Measurements from ENCODE around the gene PRKD1.
A peak's percentile ranks its signal among the peaks of the same experiment; 100 is the strongest.
"Not testable (repeated sequence)": the region's sequence is repeated elsewhere in the genome, so short reads cannot be mapped to it uniquely, and the experiment has no call there.

The PRKD1 gene

GRCh38 chr14:29740491-29740890 lies 187.2 kb downstream of the PRKD1 start:
- H3K9ac ChIP-seq (ENCODE audit: insufficient read length, low read depth): no peak overlapping the region
- H3K36me3 ChIP-seq (ENCODE audit: insufficient read depth, insufficient read length, low read length): no peaks in the 10 kb centered on the region
- TF ChIP-seq YY1 (IDR thresholded peaks at IDR 0.05; ENCODE audit: insufficient read depth, insufficient read length) (no peak), SUZ12 (IDR thresholded peaks at IDR 0.05; ENCODE audit: extremely low read depth, insufficient read depth, insufficient read length) (no peak), ZNF274 (IDR thresholded peaks at IDR 0.05; ENCODE audit: low read depth, low read length) (no peak)
- no peak overlapping the region for H3K4me3 ChIP-seq (ENCODE audit: insufficient read length, low read depth)
- no peaks in the 10 kb centered on the region for H3K4me1 ChIP-seq (ENCODE audit: insufficient read depth, insufficient read length)
- no peak for DNase-seq (ENCODE audit: low read depth, low spot score)
- H3K9me3 ChIP-seq (ENCODE audit: insufficient read depth, low read length): no peaks in the 10 kb centered on the region
- no peaks in the 10 kb centered on the region for H3K27me3 ChIP-seq (ENCODE audit: insufficient read depth, insufficient read length)

GRCh38 chr14:29738950-29739349 lies 188.7 kb downstream of the PRKD1 start:
- no peaks in the 10 kb centered on the region for H3K4me1 ChIP-seq (ENCODE audit: insufficient read depth, insufficient read length)
- H3K9me3 ChIP-seq (ENCODE audit: insufficient read depth, low read length): no peaks in the 10 kb centered on the region
- H3K9ac ChIP-seq (ENCODE audit: insufficient read length, low read depth): no peak overlapping the region
- no peaks in the 10 kb centered on the region for H3K36me3 ChIP-seq (ENCODE audit: insufficient read depth, insufficient read length, low read length)
- no peaks in the 10 kb centered on the region for H3K27me3 ChIP-seq (ENCODE audit: insufficient read depth, insufficient read length)
- H3K4me3 ChIP-seq (ENCODE audit: insufficient read length, low read depth): no peak overlapping the region
- TF ChIP-seq YY1 (IDR thresholded peaks at IDR 0.05; ENCODE audit: insufficient read depth, insufficient read length) (no peak), ZNF274 (IDR thresholded peaks at IDR 0.05; ENCODE audit: low read depth, low read length) (no peak), SUZ12 (IDR thresholded peaks at IDR 0.05; ENCODE audit: extremely low read depth, insufficient read depth, insufficient read length) (no peak)
- DNase-seq (ENCODE audit: low read depth, low spot score): peak; percentile 13

GRCh38 chr14:29738056-29738455 lies 189.6 kb downstream of the PRKD1 start:
- H3K36me3 ChIP-seq (ENCODE audit: insufficient read depth, insufficient read length, low read length): no peaks in the 10 kb centered on the region
- no peak overlapping the region for H3K9ac ChIP-seq (ENCODE audit: insufficient read length, low read depth)
- no peaks in the 10 kb centered on the region for H3K27me3 ChIP-seq (ENCODE audit: insufficient read depth, insufficient read length)
- H3K4me3 ChIP-seq (ENCODE audit: insufficient read length, low read depth): no peak overlapping the region
- no peak for DNase-seq (ENCODE audit: low read depth, low spot score)
- H3K9me3 ChIP-seq (ENCODE audit: insufficient read depth, low read length): no peaks in the 10 kb centered on the region
- H3K4me1 ChIP-seq (ENCODE audit: insufficient read depth, insufficient read length): no peaks in the 10 kb centered on the region
- TF ChIP-seq SUZ12 (IDR thresholded peaks at IDR 0.05; ENCODE audit: extremely low read depth, insufficient read depth, insufficient read length) (no peak), ZNF274 (IDR thresholded peaks at IDR 0.05; ENCODE audit: low read depth, low read length) (no peak), YY1 (IDR thresholded peaks at IDR 0.05; ENCODE audit: insufficient read depth, insufficient read length) (no peak)

DNA sequence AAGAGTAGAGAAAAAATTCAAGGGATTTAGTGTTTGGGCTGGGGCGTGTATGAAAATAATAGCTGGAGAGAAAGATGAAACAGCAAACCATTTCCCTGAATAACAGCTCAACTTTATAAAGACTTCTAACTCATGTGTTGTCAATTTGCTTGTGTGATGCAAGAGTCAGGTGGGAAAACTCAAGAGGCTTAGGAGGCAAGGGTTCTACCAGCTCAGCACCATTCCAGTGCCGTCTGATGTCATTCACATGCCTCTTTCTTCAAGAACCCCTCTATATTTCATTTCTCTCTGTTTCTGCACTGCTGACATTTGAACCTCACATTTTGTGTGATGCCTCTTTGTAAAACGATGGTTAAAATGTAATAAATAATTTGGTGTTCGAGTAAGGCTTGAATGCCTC lies 192.2 kb downstream of the PRKD1 start:
- H3K9me3 ChIP-seq (ENCODE audit: insufficient read depth, low read length): no peaks in the 10 kb centered on the region
- H3K4me1 ChIP-seq (ENCODE audit: insufficient read depth, insufficient read length): no peaks in the 10 kb centered on the region
- no peaks in the 10 kb centered on the region for H3K36me3 ChIP-seq (ENCODE audit: insufficient read depth, insufficient read length, low read length)
- no peak for TF ChIP-seq YY1 (IDR thresholded peaks at IDR 0.05; ENCODE audit: insufficient read depth, insufficient read length)
- TF ChIP-seq ZNF274 (IDR thresholded peaks at IDR 0.05; ENCODE audit: low read depth, low read length): no peak
- TF ChIP-seq SUZ12 (IDR thresholded peaks at IDR 0.05; ENCODE audit: extremely low read depth, insufficient read depth, insufficient read length): no peak
- no peak overlapping the region for H3K4me3 ChIP-seq (ENCODE audit: insufficient read length, low read depth)
- H3K9ac ChIP-seq (ENCODE audit: insufficient read length, low read depth): no peak overlapping the region
- DNase-seq (ENCODE audit: low read depth, low spot score): no peak
- H3K27me3 ChIP-seq (ENCODE audit: insufficient read depth, insufficient read length): no peaks in the 10 kb centered on the region

- H3K9ac ChIP-seq (ENCODE audit: insufficient read length, low read depth): no peak overlapping the region
- no peak overlapping the region for H3K4me3 ChIP-seq (ENCODE audit: insufficient read length, low read depth)
- H3K4me1 ChIP-seq (ENCODE audit: insufficient read depth, insufficient read length): no peaks in the 10 kb centered on the region
- TF ChIP-seq ZNF274 (IDR thresholded peaks at IDR 0.05; ENCODE audit: low read depth, low read length) (no peak), YY1 (IDR thresholded peaks at IDR 0.05; ENCODE audit: insufficient read depth, insufficient read length) (no peak), SUZ12 (IDR thresholded peaks at IDR 0.05; ENCODE audit: extremely low read depth, insufficient read depth, insufficient read length) (no peak)
- DNase-seq (ENCODE audit: low read depth, low spot score): no peak
- H3K27me3 ChIP-seq (ENCODE audit: insufficient read depth, insufficient read length): no peaks in the 10 kb centered on the region
- H3K36me3 ChIP-seq (ENCODE audit: insufficient read depth, insufficient read length, low read length): no peaks in the 10 kb centered on the region
- H3K9me3 ChIP-seq (ENCODE audit: insufficient read depth, low read length): no peaks in the 10 kb centered on the region
Observed at GRCh38 chr14:29734732-29735131, 192.9 kb downstream of the PRKD1 start.

- H3K36me3 ChIP-seq (ENCODE audit: insufficient read depth, insufficient read length, low read length); H3K9ac ChIP-seq (ENCODE audit: insufficient read length, low read depth); H3K4me1 ChIP-seq (ENCODE audit: insufficient read depth, insufficient read length); H3K27me3 ChIP-seq (ENCODE audit: insufficient read depth, insufficient read length); H3K9me3 ChIP-seq (ENCODE audit: insufficient read depth, low read length); DNase-seq (ENCODE audit: low read depth, low spot score); H3K4me3 ChIP-seq (ENCODE audit: insufficient read length, low read depth): not testable (repeated sequence)
Observed at GRCh38 chr14:29726560-29727331, 200.9 kb downstream of the PRKD1 start.

- H3K36me3 ChIP-seq (ENCODE audit: insufficient read depth, insufficient read length, low read length): no peaks in the 10 kb centered on the region
- no peak for DNase-seq (ENCODE audit: low read depth, low spot score)
- TF ChIP-seq SUZ12 (IDR thresholded peaks at IDR 0.05; ENCODE audit: extremely low read depth, insufficient read depth, insufficient read length): no peak
- no peaks in the 10 kb centered on the region for H3K9me3 ChIP-seq (ENCODE audit: insufficient read depth, low read length)
- H3K4me3 ChIP-seq (ENCODE audit: insufficient read length, low read depth): no peak overlapping the region
- H3K27me3 ChIP-seq (ENCODE audit: insufficient read depth, insufficient read length): no peaks in the 10 kb centered on the region
- H3K4me1 ChIP-seq (ENCODE audit: insufficient read depth, insufficient read length): no peaks in the 10 kb centered on the region
- H3K9ac ChIP-seq (ENCODE audit: insufficient read length, low read depth): no peak overlapping the region
Observed at GRCh38 chr14:29724991-29725390, 202.7 kb downstream of the PRKD1 start.
